Activated CD8-positive, alpha-beta memory T cell treated with anti-CD3 and anti-CD28 coated beads for 48 hours (primary cell): ENCODE measurements around the gene MAL.

Experiments
- DNase-seq, 3 experiments: peaks; one replicate each; pipeline ENCODE4 v3.0.0-alpha.2; 2020; ENCODE audit warnings: low read depth in 2 of 3, low spot score in 2 of 3

MAL gene

DNA sequence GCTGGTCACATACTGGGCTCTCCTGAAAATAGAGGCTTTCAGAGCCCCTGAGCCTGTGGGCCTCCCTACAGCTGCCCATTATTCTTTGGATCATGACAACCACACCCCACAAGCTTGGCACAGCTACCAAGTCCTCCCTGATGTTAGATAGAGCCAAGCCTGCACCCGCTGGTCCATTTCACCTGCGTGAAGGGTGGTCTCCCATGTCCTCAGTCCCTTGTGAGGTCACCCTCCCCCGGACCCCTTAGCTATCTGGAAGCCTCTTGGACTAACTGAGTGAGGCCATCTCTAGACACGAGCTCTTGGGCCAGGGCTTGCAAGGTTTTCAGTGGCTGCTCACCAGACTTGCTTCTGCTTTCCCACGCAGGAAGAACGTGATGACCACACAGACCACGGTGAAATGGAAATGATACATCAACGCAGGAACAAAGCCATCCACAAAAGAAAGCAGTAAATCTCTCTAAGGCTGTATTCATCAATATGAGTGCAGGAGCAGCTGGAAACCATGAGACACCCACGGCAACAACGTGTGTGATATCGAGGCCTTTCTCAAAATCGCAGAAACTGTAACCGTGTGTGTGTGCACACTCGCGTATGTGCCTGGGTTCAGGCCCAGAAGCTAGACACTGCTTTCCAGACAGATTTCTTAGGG, 10.1 kb upstream of the MAL start:
- no peak for DNase-seq

DNA sequence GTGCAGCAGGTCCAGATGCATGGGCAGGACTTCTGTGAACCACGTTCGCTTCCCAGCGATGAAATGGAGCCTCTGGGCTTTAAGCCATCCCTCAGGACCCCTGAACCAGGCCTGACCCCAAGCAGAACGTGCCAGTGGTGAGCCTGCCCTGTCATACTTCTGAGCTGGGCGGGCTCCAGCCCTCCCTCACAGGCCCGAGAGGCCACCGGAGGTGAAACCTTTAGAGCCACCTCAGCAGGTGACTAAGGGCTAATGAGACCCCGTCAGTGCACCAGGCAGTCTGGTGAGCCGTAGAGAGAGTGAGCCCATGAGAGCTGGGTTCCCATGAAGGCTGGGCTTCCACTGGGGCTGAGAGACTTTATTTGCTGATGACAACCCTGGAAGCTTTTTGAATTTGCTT, 8.9 kb upstream of the MAL start:
- DNase-seq = no peak

DNA sequence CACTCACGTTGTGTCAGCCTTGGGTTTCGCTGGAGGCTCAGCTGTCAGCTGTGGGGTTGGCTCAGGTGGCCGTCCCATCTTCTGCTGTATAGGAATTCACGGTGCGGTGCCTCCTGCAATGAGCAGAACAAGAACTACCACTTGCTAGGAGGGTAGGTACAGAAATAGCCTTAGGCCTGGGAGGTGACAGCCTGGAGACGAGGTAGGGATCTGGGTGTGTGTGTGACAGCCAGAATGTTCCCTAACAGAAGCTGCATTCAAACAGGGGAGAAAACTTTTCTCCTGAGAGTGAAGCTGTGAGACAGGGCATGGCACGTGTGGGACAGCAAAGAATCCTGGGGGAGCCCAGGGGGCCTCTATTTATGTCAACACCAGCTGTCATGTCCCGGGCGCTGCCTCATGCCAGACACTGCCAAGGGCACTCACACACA, 8.4 kb upstream of the MAL start:
- no peak for DNase-seq

DNA sequence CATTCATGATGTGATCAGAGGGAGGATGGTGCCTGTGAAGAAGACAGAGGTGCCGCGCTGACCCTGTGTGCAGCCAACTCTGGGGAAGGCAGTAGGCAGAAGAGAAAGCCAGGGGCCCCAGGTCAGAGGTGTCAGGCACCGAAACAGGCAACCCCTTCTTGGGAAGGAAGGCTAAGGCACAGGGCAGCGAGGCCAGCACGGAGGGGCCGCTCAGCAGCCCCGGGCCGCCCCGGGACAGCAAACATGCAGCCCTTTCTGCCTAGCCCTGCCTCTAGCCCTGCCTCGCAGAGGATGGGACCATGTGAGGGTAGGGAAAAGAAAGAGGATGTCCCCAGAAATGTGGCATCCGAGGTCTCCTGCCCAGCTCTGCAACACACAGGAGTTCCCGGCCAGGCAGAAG, 7.7 kb upstream of the MAL start:
- DNase-seq = no peak

DNA sequence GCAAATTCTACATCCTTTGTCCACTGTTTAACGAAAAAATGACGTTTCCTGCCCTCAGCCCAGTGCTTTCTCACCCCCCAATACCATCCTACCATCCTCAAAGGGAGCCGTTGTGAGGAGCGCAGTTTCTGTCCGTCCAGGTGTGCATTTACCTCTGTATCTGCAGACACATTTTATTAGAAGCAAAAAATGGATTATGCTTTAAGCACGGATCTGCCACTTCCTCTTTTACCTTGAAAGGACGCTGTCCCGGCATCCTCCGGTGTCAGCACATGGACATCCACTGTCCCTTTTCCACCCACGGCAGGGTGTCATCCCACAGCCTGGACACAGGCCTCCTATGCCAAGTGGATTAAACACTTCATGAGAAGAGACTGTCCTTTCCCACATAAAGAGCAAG, 7.2 kb upstream of the MAL start:
- no peak for DNase-seq

DNA sequence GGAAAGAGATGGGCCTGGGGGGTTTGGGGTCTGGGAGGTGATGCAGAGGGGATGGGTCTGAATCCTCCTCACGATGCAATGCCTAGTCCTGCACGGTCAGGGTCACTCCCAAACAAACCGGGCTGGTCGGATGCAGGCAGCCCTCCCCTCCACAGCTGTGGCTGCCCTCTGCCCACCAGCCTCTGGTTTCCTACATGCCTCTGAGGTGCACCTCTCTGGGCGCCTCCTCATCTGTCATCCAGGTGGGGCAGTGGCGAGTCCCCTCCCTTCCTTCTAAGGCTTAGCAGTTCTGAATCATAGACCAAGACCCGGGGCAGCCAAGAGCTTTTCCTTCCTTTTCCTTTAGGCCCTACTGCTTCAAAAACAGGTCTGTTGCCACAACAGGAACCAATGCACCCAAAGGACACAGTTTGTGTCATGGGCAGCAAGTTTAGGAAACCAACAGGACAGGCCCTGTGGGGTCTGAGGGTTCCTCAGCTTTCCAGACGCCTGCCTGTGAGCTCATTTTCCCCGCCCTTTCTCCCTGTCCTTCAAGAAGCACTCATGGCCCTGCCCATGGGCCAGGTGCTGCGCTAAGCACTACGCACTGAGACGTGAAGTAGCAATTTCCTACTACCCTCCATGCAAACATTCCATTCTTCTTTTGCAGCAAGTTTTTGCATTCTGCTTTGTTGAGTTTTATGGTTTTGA, 6.5 kb upstream of the MAL start:
- no peak for DNase-seq

DNA sequence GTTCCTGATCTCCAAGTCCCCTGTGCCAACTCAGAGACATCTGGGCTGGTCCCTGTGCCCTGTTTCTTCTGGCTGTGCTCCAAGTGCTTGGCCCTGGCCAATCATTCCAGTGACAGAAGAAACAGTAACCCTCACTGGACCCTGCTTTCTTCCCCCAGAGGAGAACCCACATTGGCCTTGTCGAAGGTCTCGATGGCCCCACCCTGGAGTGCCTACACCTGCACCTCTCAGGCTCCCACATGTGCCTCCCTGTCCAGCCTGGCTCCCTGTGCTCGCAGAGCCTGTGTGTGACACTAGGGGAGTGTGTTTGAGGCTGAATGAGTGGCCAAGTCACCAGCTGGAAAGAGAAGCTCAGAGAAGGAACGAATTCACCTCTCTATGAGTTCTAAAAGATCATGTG, 5.9 kb upstream of the MAL start:
- no peak for DNase-seq

DNA sequence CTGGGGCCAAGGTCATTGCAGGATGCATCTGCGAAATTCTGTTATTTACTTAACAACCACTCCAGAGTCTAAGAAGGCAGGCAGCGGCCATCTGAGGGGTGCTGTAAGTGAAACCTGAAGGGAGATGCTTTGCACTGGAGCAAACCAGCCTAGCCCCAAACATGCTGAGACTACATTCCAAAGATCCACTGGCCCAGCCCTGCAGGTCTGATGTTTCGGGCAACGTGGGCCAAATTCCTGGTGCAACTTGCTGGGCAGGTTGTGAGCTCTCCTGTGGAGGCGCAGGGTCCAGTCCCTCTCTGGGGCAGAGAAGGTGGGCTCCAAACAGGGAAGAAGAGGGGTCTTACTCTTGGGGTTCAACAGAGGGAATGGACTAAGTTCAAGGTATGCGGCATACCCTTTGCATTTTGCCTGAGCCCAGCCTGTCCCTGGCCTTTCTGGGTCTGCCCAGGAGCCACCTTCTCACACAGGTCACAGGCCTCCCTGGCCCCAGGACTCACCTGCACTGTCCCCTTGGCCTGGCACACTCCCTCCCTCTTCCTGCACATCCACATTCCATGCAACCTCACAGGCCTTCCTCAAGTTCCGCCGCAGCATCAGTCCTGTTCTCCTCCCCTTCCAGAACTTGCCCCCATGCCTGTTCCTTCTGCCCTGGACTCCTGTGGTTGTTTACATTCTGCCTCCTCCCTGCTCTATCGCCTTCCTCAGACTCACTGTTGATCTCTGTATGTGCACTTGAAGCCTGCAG, 5.1 kb upstream of the MAL start:
- no peak for DNase-seq

DNA sequence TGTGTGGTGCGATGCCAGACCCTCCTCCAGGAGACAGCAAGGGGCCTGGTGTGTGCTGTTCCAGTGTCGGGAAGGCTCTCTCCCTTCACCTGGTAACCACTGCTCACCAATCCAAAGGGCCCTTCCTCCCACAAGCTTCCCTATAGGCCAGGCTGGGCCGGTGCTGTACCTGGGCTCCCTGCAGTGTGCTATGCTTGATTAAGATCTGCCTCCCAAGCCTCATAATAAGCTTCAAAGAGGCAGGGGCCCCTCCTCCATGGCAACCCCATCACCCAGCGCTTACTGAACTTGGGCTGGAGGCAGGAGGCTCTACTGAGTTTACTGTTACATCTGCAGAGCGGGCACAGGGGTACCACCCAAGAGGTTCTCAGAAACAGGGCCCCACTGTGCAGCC, 4.5 kb upstream of the MAL start:
- no peak for DNase-seq

DNA sequence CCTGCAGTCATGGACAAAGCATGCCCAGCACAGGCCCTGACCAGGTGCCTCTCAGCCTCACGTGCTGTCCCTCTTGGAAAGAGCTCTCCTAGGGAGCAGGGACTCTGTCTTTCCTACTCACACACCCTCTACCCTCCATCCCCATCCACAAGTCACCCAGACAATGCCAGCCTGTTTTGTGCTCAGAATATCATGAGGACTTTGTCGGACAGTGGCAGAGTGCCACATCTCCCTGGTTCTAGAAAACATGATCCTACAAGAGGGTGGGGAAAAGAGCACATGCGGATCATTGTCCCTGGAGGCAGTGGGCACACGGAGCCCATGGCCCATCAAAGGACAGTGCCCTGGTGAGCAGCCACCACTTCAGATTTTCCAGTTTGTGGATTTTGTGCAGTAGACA, 3.7 kb upstream of the MAL start:
- DNase-seq = no peak

DNA sequence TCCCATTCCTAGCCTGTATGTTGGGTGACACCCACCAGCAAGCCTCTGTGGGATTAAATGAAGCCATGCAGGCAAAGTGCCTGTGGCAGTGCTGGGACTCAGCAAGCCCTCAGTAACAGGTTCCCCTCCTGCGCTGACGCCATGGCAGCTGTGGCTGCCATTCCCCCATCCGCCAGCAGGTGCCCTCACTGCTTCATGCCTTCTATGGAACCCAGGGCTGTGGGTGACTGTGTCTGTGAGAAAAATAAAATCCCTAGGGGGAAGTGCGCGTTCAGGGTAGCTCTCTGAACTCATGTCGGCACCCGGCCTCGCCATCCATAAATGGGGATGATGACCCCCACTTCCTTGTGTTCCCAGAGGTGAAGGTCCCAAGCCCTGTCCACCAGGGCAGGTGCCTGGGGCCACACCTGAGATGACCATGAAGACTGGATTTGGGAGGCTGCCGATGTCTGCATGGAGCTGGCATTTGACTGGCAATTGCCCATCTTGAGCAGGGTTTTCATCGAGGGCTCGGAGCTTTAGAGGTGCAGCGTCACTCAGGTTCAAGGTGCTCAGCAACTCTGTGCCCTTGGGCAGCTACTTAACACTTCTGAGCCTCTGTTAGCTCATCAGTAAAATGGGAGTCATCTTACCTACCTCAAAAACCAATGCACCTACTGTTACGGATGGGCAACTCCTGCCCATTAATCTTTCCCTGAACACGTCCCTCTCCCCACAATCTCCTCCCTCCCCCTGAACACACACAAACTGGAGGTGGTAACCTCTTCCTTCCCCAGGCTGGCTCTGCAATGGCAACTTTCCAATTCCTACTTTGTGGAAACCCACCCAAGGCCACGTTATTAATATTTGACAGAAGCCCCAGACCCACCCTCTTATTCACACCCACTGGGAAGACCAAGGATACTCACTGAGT, 2.9 kb upstream of the MAL start:
- DNase-seq = peak; percentile 59 to 82 (median 78)

DNA sequence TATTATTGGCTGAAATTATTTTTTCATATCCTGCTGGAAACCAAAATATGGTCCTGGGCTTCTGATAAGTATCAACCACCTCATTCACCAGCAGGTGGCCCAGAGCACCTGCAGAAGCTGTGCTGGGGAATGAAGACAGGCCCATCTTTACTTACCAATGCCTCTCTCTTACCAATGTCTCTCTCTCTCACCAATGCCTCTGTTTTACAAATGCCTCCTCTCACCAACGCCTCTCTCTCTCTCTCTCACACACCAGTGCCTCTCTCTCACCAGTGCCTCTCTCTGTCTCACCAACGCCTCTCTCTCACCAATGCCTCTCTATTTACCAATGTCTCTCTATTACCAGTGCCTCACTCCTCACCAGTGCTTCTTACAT, 2.3 kb upstream of the MAL start:
- no peak for DNase-seq

DNA sequence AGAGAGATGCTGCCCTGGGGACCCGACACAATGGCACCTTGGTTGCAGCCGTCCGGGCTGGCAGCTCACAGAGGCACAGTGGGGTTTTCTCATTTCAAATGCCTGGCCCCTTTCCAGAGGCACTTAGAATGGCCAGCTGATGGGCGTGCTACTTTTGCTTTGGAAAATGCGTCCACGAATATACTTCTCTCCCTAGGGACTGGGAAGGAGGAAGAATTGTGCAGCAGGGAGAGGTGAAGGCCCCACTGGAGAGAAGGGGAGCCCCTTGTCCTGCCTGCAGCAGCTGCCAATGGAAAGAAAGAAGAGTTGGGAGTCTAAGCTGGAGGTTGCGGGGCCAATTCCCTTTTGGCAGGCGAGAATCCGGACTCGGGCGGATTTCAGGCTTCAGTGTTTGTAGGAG, 1.1 kb upstream of the MAL start:
- no peak for DNase-seq

DNA sequence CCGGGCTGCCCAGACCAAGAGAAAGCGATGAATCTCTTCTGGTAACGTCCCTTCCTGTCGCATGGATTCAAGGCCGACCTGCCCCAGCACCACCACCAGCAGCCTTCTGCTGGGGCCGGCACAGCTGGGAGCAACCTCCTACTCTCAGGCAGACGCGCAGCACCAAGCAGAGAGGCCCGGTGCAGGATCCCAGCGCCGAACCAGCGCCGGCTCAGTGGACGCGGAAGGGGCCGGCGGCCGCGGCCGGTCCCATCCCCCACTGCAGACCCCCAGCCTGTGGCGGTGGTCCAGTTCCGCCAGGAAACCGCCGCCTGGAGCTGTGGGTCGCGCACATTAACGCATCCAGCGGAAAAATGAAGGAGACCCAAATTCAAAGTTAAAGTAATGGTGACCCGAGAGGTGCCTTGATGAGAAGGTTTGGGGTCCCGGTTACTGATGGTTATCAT, 525 bp upstream of the MAL start:
- DNase-seq = no peak

DNA sequence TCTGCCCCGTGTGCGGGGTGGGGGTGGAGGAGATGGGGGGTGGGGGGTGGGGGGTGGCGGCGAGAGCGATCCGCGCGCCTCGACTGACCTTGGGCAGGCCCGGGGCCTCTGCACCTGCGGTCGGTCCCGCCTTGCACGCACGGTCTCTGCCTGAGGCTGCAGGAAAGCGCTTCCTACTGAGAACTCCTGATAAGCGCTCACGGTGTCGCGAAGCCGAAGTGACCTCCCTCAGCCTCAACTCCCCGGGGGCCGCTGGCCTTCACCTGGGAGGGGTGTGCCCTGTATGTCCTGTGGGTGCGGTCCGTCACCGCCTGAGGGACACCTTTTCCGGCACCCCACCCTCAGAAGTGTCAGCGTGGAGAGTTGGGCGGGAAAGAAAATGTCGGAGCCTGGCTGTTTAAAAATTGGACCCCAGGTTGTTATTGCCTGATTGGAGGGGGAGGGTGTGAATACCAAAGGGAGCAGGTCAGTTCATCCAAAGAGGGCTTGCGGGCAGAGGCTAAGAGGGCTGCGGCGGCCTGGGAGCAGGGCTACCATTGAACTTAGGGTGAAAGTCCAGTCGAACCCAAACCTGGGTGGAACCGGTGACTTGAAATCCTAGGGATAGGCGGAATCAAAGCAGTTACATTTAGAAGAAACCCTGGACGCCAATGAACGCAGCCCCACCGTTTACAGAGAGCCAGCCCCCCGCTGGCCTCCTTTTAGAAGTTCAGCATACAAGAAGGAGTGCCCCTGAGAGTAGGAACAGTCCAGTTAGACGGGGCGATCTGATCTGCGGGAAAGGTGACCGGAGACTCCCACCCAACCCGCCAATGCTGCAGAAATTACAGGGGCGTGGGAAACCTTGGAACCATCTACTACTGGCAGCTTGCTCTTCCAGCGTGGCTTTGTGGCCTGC, 1.2 kb downstream of the MAL start:
- DNase-seq = no peak

DNA sequence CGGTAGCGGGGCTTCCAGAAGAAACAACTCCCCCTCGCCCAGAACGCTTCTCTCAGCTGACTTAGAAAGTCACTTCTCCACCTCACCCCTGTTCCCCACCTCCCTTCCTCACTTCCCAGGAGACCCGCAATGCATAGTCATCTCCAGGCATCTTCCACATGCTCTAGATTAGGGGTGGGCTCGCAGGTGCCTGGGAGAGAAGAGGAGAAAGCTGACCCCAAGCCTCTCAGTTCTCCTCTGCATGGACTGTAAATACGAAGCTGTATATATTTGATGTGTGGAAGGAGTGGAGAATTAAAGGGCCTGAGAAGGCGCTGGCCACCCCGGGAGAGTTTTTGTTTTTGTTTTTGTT, 1.8 kb downstream of the MAL start:
- DNase-seq = no peak

DNA sequence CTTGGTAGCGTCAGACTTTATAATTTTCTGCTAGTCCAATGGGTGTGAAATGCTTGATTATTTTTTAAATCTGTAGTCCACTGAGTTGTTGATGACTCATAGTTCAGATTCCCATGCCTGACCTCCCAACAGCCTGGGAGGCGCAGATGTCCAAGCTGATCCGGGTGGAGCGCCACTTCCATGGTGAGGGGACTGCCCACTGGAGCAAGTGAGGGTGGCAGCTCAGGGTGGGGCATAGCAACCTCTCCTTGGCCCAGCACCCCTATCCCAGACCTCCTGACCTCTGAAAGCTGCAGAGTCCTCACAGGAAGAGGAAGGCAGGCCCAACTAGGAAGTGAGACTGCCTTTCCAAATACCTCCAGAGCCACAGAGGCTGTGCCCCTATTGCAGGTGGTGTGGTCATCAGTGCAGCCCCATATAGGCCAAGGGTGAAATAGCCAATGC, 4.4 kb downstream of the MAL start:
- DNase-seq = no peak

DNA sequence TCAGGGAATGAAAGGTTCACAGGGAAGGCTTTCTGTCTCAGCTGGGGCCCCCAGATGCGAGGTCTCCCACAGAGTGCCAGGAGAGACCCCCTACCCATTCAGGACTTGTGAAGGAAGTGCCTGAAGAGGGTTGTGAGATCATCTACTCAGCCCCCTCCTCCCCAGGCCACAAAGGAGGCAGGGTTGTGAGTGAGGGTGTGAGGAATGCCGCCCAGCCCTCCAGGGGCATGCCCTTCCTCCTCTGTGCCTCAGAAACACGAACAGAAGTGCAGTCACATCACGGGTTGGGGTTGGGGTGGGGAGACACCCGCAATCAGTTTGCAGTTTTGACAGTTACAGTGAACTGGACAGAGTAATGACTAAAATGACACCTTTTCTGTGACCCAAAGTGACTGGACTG, 5.0 kb downstream of the MAL start:
- no peak for DNase-seq

DNA sequence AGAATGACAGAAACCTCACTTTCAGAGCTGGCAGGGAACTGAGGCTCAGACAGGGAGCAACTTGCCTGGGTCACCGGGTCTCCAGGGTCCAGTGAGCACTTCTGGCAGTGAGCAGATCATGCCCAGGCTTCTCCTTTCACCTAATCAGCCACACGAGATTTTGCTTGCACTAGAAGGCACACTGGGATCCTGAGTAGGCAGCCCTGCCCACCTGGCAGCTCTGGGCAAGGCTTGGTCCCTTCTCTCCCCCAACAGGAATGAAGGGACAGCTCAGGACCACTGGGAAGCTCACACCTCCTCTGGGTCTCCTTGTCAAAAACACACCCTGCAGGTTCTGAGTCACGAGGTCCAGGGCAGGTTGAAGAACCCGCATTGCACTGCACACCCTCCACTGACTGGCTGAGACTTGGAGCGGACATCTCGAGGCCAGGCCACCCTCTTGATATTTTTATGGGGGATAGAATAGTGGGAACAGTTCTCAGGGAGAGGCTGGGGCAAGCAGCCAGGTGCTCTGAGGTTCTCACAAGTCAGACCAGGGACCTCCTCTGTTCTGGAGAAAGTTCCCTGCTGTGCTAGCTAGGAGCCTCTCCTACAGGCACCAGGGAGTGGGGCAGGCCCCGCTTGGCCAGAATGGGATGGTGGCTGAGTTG, 5.7 kb downstream of the MAL start:
- DNase-seq = no peak

DNA sequence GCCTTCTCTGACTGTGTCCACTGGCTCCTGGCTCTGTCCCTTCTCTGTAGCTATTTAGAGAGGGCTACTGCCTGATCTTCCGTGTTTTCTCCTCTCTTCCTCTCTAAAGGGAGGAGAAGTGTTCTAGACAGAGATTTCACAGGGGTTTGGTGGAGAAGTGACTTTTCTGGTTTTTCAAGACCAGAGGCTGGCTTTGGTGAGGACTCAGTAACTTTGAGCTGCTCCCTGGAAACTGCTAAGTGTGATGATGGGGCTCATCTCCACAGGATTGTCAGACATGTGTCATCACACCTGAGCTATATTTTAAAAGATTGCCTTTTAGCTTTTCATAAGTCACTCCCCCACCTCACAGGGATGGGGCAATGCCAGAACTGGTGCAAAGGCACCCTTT, 6.2 kb downstream of the MAL start:
- no peak for DNase-seq
